Osteocyte (in vitro differentiated cells): Measurements from ENCODE around the gene KCNAB2. TPM values are rescaled to one million over a fixed set of nuclear protein-coding genes. Genes with fewer than 3 reads are reported as not detected.

Experiments used
- DNase-seq: peaks from one replicate; pipeline ENCODE4 v3.0.0; 2021; ENCODE audit warnings: mixed read lengths; ENCODE audit not compliant: unreplicated experiment; ENCODE audit errors: extremely low spot score
- H3K27ac Mint-ChIP-seq: one replicate; pipeline ENCODE4 v1.8.0; 2021; ENCODE audit warnings: mild to moderate bottlenecking, mixed read lengths; ENCODE audit not compliant: unreplicated experiment
- H3K27me3 Mint-ChIP-seq: one replicate; pipeline ENCODE4 v1.8.0; 2021; ENCODE audit warnings: mixed read lengths; ENCODE audit not compliant: unreplicated experiment
- H3K36me3 Mint-ChIP-seq: one replicate; pipeline ENCODE4 v1.8.0; 2021; ENCODE audit warnings: mixed read lengths; ENCODE audit not compliant: unreplicated experiment
- H3K4me1 Mint-ChIP-seq: one replicate; pipeline ENCODE4 v1.8.0; 2021; ENCODE audit warnings: mixed read lengths; ENCODE audit not compliant: unreplicated experiment
- H3K4me3 Mint-ChIP-seq: one replicate; pipeline ENCODE4 v1.8.0; 2021; ENCODE audit warnings: mild to moderate bottlenecking, moderate library complexity, mixed read lengths; ENCODE audit not compliant: unreplicated experiment
- H3K9me3 Mint-ChIP-seq: one replicate; pipeline ENCODE4 v1.8.0; 2021; ENCODE audit warnings: mixed read lengths; ENCODE audit not compliant: unreplicated experiment
- total RNA-seq: library from RNA; stranded (reverse); gene quantifications from 2 replicates; pipeline ENCODE4 v1.2.1, GENCODE V29; 2021
- TF ChIP-seq, protein P1 (sequence below): fragments of 200-600 bp; sonication (generic); IDR thresholded peaks from 2 replicates; pipeline ENCODE4 v1.5.0; 2021; ENCODE audit warnings: antibody characterized with exemption, mild to moderate bottlenecking, moderate library complexity

KCNAB2 gene
- total RNA-seq, 1 donor from 2014 or later = 9.3 TPM

- peaks cover 3% of the 10 kb centered on the region for H3K4me1 Mint-ChIP-seq
- no peak for DNase-seq
- H3K9me3 Mint-ChIP-seq = no peaks in the 10 kb centered on the region
- no peak overlapping the region for H3K27ac Mint-ChIP-seq
- H3K27me3 Mint-ChIP-seq = peaks cover 8% of the 10 kb centered on the region
- H3K4me3 Mint-ChIP-seq = no peak overlapping the region
- H3K36me3 Mint-ChIP-seq = no peaks in the 10 kb centered on the region
- TF ChIP-seq, protein P1, sequence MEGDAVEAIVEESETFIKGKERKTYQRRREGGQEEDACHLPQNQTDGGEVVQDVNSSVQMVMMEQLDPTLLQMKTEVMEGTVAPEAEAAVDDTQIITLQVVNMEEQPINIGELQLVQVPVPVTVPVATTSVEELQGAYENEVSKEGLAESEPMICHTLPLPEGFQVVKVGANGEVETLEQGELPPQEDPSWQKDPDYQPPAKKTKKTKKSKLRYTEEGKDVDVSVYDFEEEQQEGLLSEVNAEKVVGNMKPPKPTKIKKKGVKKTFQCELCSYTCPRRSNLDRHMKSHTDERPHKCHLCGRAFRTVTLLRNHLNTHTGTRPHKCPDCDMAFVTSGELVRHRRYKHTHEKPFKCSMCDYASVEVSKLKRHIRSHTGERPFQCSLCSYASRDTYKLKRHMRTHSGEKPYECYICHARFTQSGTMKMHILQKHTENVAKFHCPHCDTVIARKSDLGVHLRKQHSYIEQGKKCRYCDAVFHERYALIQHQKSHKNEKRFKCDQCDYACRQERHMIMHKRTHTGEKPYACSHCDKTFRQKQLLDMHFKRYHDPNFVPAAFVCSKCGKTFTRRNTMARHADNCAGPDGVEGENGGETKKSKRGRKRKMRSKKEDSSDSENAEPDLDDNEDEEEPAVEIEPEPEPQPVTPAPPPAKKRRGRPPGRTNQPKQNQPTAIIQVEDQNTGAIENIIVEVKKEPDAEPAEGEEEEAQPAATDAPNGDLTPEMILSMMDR = no peak
Measured at GRCh38 chr1:6049419-6049818, 3.7 kb downstream of the KCNAB2 start.

DNA sequence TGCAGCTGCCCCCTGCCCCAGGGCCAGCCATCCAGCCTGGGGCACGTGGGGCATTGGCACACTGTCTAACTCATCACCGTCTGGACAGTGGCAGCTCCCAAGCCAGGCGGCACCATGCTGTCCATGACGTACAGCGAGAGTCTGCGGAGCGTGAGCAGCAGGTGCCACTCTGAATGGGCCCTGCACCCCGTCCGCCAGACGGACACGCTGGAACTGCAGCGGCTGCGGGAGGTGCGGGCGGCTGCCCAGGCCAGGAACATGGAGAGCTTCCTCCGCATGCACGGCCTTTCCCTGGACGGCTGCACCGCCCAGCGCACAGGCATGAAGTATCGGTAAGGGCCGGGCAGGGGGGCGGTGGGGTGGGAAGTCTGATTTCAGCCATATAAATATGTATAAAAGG is 5.7 kb downstream of the KCNAB2 start:
- peaks cover 14% of the 10 kb centered on the region for H3K27me3 Mint-ChIP-seq
- no peaks in the 10 kb centered on the region for H3K9me3 Mint-ChIP-seq
- no peaks in the 10 kb centered on the region for H3K36me3 Mint-ChIP-seq
- H3K27ac Mint-ChIP-seq = no peak overlapping the region
- TF ChIP-seq, protein P1 = no peak
- peaks cover 3% of the 10 kb centered on the region for H3K4me1 Mint-ChIP-seq
- no peak for DNase-seq
- no peak overlapping the region for H3K4me3 Mint-ChIP-seq

GRCh38 chr1:6052543-6053205 is 7.0 kb downstream of the KCNAB2 start:
- H3K9me3 Mint-ChIP-seq = no peaks in the 10 kb centered on the region
- peaks cover 14% of the 10 kb centered on the region for H3K27me3 Mint-ChIP-seq
- H3K4me3 Mint-ChIP-seq = no peak overlapping the region
- no peaks in the 10 kb centered on the region for H3K36me3 Mint-ChIP-seq
- DNase-seq = no peak
- TF ChIP-seq, protein P1 = peak; percentile 64
- no peak overlapping the region for H3K27ac Mint-ChIP-seq
- peaks cover 3% of the 10 kb centered on the region for H3K4me1 Mint-ChIP-seq

- peaks cover 12% of the 10 kb centered on the region for H3K27me3 Mint-ChIP-seq
- TF ChIP-seq, protein P1 = no peak
- H3K36me3 Mint-ChIP-seq = no peaks in the 10 kb centered on the region
- no peak overlapping the region for H3K27ac Mint-ChIP-seq
- no peak overlapping the region for H3K4me3 Mint-ChIP-seq
- H3K9me3 Mint-ChIP-seq = no peaks in the 10 kb centered on the region
- H3K4me1 Mint-ChIP-seq = peaks cover 3% of the 10 kb centered on the region
- no peak for DNase-seq
Measured at GRCh38 chr1:6053206-6053546, 7.5 kb downstream of the KCNAB2 start.

DNA sequence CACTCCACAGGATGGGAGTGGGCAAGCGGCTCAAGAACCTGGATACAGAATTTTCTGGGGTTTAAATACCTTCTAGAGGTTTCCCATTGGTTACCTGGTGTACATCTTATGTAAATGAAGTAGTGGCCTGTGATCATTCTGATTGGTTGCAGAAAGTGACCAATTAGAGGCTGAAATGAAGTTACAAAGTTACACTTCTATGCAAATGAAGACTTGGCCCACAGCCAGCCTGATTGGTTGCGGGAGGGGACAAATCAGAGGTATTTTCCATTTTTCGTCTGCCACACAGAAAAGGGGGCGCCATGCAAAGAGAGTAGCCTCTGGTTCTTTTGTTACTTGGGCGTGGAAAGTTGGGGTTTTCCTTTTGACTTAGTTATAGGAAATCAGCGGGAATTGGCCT is 8.9 kb downstream of the KCNAB2 start:
- no peak overlapping the region for H3K27ac Mint-ChIP-seq
- DNase-seq = no peak
- no peaks in the 10 kb centered on the region for H3K9me3 Mint-ChIP-seq
- no peaks in the 10 kb centered on the region for H3K36me3 Mint-ChIP-seq
- TF ChIP-seq, protein P1 = no peak
- peaks cover 3% of the 10 kb centered on the region for H3K4me1 Mint-ChIP-seq
- H3K4me3 Mint-ChIP-seq = no peak overlapping the region
- H3K27me3 Mint-ChIP-seq = peaks cover 12% of the 10 kb centered on the region
